ENCODE measurements around the gene SMPD3. TPM values are rescaled to one million over a fixed set of nuclear protein-coding genes. Genes with fewer than 3 reads are reported as not detected.
A peak's percentile ranks its signal among the peaks of the same experiment; 100 is the strongest.

The SMPD3 gene
- total RNA-seq, 1 donor from 2014 or later = not detected

DNA sequence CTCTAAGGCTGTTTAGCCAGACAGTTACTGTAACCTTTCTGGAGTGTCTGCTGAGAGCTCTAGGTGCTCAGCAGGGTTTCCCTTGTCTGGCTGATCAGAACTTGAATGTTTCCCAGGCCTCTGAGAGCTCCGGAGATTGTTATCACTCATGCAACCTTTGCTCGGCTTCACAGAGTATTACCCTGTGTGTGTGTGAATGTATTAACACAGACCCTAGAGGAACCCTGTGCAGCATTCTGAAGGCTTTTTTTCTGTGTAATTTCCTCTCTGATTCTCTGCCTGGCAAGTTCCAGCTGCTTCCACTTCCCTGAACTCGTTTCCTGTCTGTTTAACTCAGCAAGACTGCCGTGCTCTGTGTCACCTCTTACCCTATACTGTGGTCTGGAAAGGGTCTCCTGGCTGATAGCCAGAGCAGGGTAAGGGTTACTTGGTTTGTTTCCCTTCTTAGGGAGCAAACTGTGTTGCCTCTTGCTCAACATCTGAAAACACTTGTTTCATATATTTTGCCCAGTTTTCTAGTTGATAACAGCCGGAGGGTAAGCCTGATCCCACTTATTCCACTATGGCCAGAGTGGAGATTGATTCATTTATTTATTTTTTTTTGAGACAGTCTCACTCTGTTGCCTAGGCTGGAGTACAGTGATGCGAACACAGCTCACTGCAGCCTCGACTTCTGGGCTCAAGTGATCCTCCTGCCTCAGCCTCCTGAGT lies 115.7 kb downstream of the SMPD3 start:
- TF ChIP-seq, protein P1, sequence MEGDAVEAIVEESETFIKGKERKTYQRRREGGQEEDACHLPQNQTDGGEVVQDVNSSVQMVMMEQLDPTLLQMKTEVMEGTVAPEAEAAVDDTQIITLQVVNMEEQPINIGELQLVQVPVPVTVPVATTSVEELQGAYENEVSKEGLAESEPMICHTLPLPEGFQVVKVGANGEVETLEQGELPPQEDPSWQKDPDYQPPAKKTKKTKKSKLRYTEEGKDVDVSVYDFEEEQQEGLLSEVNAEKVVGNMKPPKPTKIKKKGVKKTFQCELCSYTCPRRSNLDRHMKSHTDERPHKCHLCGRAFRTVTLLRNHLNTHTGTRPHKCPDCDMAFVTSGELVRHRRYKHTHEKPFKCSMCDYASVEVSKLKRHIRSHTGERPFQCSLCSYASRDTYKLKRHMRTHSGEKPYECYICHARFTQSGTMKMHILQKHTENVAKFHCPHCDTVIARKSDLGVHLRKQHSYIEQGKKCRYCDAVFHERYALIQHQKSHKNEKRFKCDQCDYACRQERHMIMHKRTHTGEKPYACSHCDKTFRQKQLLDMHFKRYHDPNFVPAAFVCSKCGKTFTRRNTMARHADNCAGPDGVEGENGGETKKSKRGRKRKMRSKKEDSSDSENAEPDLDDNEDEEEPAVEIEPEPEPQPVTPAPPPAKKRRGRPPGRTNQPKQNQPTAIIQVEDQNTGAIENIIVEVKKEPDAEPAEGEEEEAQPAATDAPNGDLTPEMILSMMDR (IDR thresholded peaks at IDR 0.05; ENCODE audit: insufficient read depth, low read length, severe bottlenecking) = no peak
- peak; percentile 33 for DNase-seq (ENCODE audit: low read depth)
- no peak overlapping the region for H3K4me3 ChIP-seq (ENCODE audit: low read depth, low read length)
- no peak for FAIRE-seq
- no peaks in the 10 kb centered on the region for H3K27me3 ChIP-seq (ENCODE audit: control insufficient read depth, insufficient read depth, low read length)
- H3K36me3 ChIP-seq (ENCODE audit: control insufficient read depth, insufficient read depth, low read length) = peaks cover 2% of the 10 kb centered on the region

DNA sequence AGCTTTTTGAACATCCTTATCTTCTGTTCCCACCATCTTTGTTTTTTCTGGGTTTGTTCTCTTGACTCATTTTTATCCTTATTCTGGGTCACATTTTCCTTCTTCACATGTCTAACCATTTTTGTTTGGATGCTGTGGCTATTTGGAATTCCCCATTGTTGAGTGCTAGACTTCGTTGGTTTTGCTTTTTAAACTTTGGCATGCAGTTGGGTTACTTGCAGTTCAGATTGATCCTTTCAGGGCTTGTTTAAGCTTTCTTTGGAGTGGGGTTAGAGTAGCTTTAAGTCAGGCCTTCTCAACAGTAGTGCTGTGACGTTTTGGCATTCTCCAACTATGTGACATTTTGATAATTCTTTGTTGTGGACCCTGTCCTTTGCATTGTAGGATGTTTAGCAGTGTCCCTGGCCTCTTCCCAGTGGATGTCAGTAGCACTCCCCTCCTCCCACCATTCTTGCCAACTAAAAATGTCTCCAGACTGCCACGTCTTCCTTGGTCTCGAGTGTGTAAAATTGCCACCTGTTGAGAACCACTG lies 116.4 kb downstream of the SMPD3 start:
- H3K27me3 ChIP-seq (ENCODE audit: control insufficient read depth, insufficient read depth, low read length) = no peaks in the 10 kb centered on the region
- H3K4me3 ChIP-seq (ENCODE audit: low read depth, low read length) = no peak overlapping the region
- FAIRE-seq (no peak), DNase-seq (ENCODE audit: low read depth) (no peak)
- TF ChIP-seq, protein P1 (IDR thresholded peaks at IDR 0.05; ENCODE audit: insufficient read depth, low read length, severe bottlenecking) = no peak
- H3K36me3 ChIP-seq (ENCODE audit: control insufficient read depth, insufficient read depth, low read length) = no peaks in the 10 kb centered on the region

DNA sequence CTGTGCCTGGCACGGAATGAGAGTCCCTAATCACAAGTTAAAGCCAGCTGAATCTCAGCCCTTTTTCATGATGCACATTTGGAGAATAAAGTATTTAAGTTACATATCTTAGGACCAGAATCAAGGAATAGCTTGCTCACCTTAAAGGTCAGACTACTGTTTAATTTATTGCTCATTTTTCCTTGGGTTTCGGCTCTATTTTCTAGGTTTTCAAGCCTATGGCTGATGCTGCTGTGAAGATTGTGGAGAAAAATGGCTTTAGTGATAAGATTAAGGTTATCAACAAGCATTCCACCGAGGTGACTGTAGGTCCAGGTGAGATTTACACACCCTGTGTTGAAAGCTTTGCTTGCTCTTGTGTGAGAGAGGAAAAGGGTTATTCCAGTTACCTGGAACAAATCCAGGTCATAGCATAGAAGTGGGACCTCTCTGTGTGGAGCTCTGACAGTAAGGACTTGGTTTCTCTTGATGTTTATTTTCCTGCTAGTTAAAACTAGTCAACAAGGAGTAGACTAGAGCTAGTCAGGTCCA lies 119.4 kb downstream of the SMPD3 start:
- Histone ChIP-seq H3K4me3 (ENCODE audit: low read depth, low read length) (no peak overlapping the region), H3K27me3 (ENCODE audit: control insufficient read depth, insufficient read depth, low read length) (no peaks in the 10 kb centered on the region), H3K36me3 (ENCODE audit: control insufficient read depth, insufficient read depth, low read length) (peaks cover 3% of the 10 kb centered on the region)
- FAIRE-seq (no peak), DNase-seq (ENCODE audit: low read depth) (no peak)
- TF ChIP-seq, protein P1 (IDR thresholded peaks at IDR 0.05; ENCODE audit: insufficient read depth, low read length, severe bottlenecking) = no peak

DNA sequence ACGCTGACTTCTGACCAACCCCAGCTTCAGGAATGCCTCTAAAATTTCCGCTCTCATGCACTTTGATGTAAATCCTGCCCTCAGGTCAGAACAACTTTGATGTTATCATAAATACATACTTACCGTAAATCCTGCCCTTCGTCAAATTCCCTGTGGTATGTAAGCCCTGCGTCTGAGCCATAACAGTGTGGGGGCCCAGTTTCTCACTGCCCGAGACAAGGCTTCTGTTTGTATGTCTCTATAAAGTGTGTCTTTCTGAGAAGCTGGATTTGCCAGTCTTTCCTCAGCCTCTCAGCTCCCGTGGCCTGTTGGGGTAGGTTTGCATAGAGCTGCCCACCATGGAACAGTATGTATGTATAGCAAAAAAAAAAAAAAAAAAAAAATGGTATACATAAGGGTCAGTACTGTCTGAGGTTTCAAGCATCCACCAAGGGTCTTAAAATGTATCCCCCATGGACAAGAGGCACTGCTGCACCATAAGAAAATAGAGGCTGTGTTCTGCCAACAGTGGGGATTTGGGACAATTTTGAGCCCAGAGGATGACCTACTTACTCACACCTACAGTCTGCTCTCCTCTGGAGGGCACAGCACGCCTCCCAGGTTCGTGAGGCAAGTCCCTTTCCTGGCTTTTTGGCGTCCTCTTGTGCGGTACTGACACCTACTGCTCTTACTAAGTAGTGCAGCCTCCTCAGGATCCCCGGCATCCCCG lies 120.0 kb downstream of the SMPD3 start:
- peaks cover 3% of the 10 kb centered on the region for H3K36me3 ChIP-seq (ENCODE audit: control insufficient read depth, insufficient read depth, low read length)
- FAIRE-seq (no peak), DNase-seq (ENCODE audit: low read depth) (peak; percentile 75)
- no peak overlapping the region for H3K4me3 ChIP-seq (ENCODE audit: low read depth, low read length)
- TF ChIP-seq, protein P1 (IDR thresholded peaks at IDR 0.05; ENCODE audit: insufficient read depth, low read length, severe bottlenecking) = peak; percentile 91
- H3K27me3 ChIP-seq (ENCODE audit: control insufficient read depth, insufficient read depth, low read length) = no peaks in the 10 kb centered on the region

DNA sequence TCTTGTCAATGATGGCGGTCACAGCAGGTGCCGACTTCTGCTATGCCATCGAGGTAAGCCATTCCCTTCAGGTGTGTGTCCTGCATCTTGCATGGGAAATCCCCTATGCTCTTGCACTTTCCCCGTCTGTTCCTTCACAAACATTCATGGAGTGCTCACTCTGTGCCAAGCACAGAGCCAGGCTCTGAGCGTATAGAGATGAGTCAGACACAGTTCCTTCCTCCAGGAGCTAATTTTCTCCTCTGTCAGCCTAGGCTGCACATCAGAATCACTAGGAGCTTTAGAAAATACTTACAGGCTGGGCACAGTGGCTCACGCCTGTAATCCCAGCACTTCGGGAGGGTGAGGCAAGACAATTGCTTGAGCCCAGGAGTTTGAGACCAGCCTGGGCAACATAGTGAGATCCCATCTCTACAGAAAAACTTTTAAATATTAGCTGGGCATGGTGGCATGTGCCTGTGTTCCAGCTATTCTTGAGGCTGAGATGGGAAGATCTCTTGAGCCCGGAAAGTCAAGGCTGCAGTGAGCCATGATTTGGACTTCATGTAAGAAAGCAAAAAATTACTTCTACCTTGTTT lies 123.4 kb downstream of the SMPD3 start:
- no peak overlapping the region for H3K4me3 ChIP-seq (ENCODE audit: low read depth, low read length)
- peaks cover 5% of the 10 kb centered on the region for H3K36me3 ChIP-seq (ENCODE audit: control insufficient read depth, insufficient read depth, low read length)
- DNase-seq (ENCODE audit: low read depth) = peak; percentile 18
- TF ChIP-seq, protein P1 (IDR thresholded peaks at IDR 0.05; ENCODE audit: insufficient read depth, low read length, severe bottlenecking) = no peak
- H3K27me3 ChIP-seq (ENCODE audit: control insufficient read depth, insufficient read depth, low read length) = no peaks in the 10 kb centered on the region
- no peak for FAIRE-seq

All from bronchial epithelial cell (primary cell).